Upper lobe of left lung (tissue), 6 donors: ENCODE data around the gene KATNB1. TPM values are rescaled to one million over a fixed set of nuclear protein-coding genes. Genes with fewer than 3 reads are reported as not detected.

ENCODE experiments used
- ATAC-seq, 2 donors: fragments of 200-7000 bp; cut with Tn5 transposase; one replicate each; pipeline ENCODE4 v1.9.1; 2022; ENCODE audit warnings: mild to moderate bottlenecking in 2 of 2, moderate library complexity in 2 of 2; ENCODE audit not compliant: low FRiP score in 2 of 2
- DNase-seq, 2 donors: peaks; one replicate each; pipeline ENCODE4 v3.0.0-alpha.2; 2019 to 2020
- H3K27ac ChIP-seq, 4 donors: fragments of 200-600 bp; sonication (generic); one replicate each; pipeline ENCODE4 v1.5.1; 2016 to 2019
- H3K27me3 ChIP-seq, 4 donors: fragments of 200-600 bp; sonication (generic); one replicate each; pipeline ENCODE4 v1.5.1; 2017 to 2019
- H3K36me3 ChIP-seq, 4 donors: fragments of 200-600 bp; sonication (generic); one replicate each; pipeline ENCODE4 v1.5.1; 2016 to 2019
- H3K4me1 ChIP-seq, 4 donors: fragments of 200-600 bp; sonication (generic); one replicate each; pipeline ENCODE4 v1.5.1; 2018 to 2019
- H3K4me3 ChIP-seq, 4 donors: fragments of 200-600 bp; sonication (generic); one replicate each; pipeline ENCODE4 v1.5.1; 2017 to 2019; ENCODE audit warnings: mild to moderate bottlenecking in 2 of 4, moderate library complexity in 1 of 4
- H3K9me3 ChIP-seq, 4 donors: fragments of 200-600 bp; sonication (generic); one replicate each; pipeline ENCODE4 v1.5.1; 2018 to 2019
- CTCF ChIP-seq, 6 experiments: fragments of 450-650 bp in 4 of 6; fragments of 200-600 bp in 2 of 6; sonication (generic) in 2 of 6; IDR thresholded peaks; one replicate each; pipeline ENCODE4 v1.5.1; 2016 to 2019; ENCODE audit warnings: antibody characterized with exemption in 6 of 6
- EP300 ChIP-seq, 4 donors: sonication (generic); formaldehyde crosslinking; IDR thresholded peaks; one replicate each; pipeline ENCODE4 v1.5.1; 2017; ENCODE audit warnings: antibody characterized with exemption in 4 of 4, control low read depth in 2 of 4
- POLR2A ChIP-seq, 4 donors: fragments of 450-650 bp; IDR thresholded peaks; one replicate each; pipeline ENCODE4 v1.5.1; 2016 to 2017; ENCODE audit warnings: antibody characterized with exemption in 4 of 4, mild to moderate bottlenecking in 2 of 4
- POLR2AphosphoS5 ChIP-seq, 2 donors: sonication (generic); formaldehyde crosslinking; IDR thresholded peaks; one replicate each; pipeline ENCODE4 v1.5.1; 2017; ENCODE audit warnings: antibody characterized with exemption in 2 of 2
- WGBS, 2 donors: methylation state at CpG; one replicate each; pipeline ENCODE4 v1.1.5; 2017 to 2018; 5-methylcytosine and 5-hydroxymethylcytosine counted together
- total RNA-seq, 6 donors: library from RNA; depleted of rRNA in 4 of 6; stranded (reverse); fragments of >200 nt in 4 of 6; gene quantifications; one replicate each; pipeline versions ENCODE4 v1.1.0 to v1.2.1, GENCODE V29; 2016 to 2021
- donor health status: DM: no; HTN: no; CAD: no; lungs with moderate emphysema.
- donor health status: DM: no; HTN: yes; CAD: no; lungs with severe emphysema.

The KATNB1 gene
- total RNA-seq, 6 donors from 2014 or later = 19.6 to 26.6 (median 21.5) TPM

- WGBS, 2 donors = 88 to 95% methylated on average over 6 of the region's 6 CpGs
- ATAC-seq = no peak
- TF ChIP-seq POLR2A (IDR thresholded peaks at IDR 0.05) (no peak), CTCF (IDR thresholded peaks at IDR 0.05) (no peak), POLR2AphosphoS5 (IDR thresholded peaks at IDR 0.05) (no peak), EP300 (IDR thresholded peaks at IDR 0.05) (no peak)
- Histone ChIP-seq H3K27ac (no peak overlapping the region), H3K4me1 (no peaks in the 10 kb centered on the region), H3K4me3 (no peak overlapping the region), H3K9me3 (no peaks in the 10 kb centered on the region), H3K36me3 (no peaks in the 10 kb centered on the region), H3K27me3 (no peaks in the 10 kb centered on the region)
- no peak for DNase-seq
Measured at GRCh38 chr16:57714047-57714446, 21.5 kb upstream of the KATNB1 start.

DNA sequence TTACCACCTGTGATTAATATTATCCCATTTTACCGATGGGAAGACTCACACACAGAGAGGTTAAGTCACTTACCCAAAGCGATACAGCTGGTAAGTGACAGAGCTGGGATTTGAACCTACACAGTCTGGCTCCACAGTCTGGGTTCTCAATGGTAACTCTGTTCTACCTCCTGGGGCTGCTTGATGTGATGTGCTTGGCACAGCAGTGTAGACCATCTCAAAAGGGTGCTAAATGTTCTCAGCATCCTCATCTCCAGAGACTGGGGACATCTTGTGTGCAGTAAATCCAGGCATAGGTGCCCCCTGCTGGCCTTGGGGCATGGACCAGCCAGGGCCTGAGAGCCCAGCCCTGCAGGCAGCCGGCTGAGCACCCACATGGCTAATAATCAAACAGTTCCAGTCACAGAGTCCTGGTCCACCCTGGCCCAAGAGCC is 15.4 kb upstream of the KATNB1 start:
- Histone ChIP-seq H3K36me3 (no peaks in the 10 kb centered on the region), H3K9me3 (no peaks in the 10 kb centered on the region), H3K4me1 (no peaks in the 10 kb centered on the region), H3K27ac (no peak overlapping the region), H3K4me3 (no peak overlapping the region), H3K27me3 (no peaks in the 10 kb centered on the region)
- DNase-seq (peak in 1 of 2 donors; percentile 73), ATAC-seq (peak in 1 of 2 donors; percentile 57)
- no peak for TF ChIP-seq POLR2A (IDR thresholded peaks at IDR 0.05)
- TF ChIP-seq CTCF (IDR thresholded peaks at IDR 0.05) = peak; percentile 27 to 62 (median 54)
- 69 to 97% methylated on average over 2 to 3 of the region's 3 CpGs for WGBS, 2 donors

- ATAC-seq = peak in 1 of 2 donors; percentile 23
- Histone ChIP-seq H3K9me3 (no peaks in the 10 kb centered on the region), H3K27ac (no peak overlapping the region), H3K4me1 (no peaks in the 10 kb centered on the region), H3K27me3 (no peaks in the 10 kb centered on the region), H3K4me3 (no peak overlapping the region), H3K36me3 (no peaks in the 10 kb centered on the region)
- DNase-seq = no peak
- 66 to 78% methylated on average over 14 to 17 of the region's 17 CpGs for WGBS, 2 donors
- no peak for TF ChIP-seq CTCF (IDR thresholded peaks at IDR 0.05)
- no peak for TF ChIP-seq POLR2AphosphoS5 (IDR thresholded peaks at IDR 0.05)
- no peak for TF ChIP-seq EP300 (IDR thresholded peaks at IDR 0.05)
- no peak for TF ChIP-seq POLR2A (IDR thresholded peaks at IDR 0.05)
Measured at GRCh38 chr16:57721356-57722209, 14.0 kb upstream of the KATNB1 start.

DNA sequence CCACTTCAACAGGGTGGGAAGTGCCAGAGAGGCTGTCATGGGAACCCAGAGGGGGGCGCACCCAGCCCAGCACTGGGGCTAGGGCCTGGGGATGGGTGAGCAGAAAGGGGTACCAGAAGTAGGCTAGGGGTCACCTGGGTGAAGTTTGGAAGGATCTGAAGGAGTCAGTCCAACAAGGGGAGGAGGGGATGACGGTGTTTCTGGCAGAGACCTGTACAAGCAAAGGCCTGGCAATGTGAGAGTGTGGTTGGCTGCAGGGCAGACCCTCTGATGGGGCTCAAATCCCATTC is 13.4 kb upstream of the KATNB1 start:
- Histone ChIP-seq H3K27ac (no peak overlapping the region), H3K27me3 (no peaks in the 10 kb centered on the region), H3K9me3 (no peaks in the 10 kb centered on the region), H3K4me3 (no peak overlapping the region), H3K36me3 (no peaks in the 10 kb centered on the region), H3K4me1 (no peaks in the 10 kb centered on the region)
- WGBS, 2 donors = 82 to 100% methylated on average over 1 to 2 of the region's 2 CpGs
- ATAC-seq = no peak
- TF ChIP-seq POLR2A (IDR thresholded peaks at IDR 0.05) (no peak), EP300 (IDR thresholded peaks at IDR 0.05) (no peak), CTCF (IDR thresholded peaks at IDR 0.05) (no peak), POLR2AphosphoS5 (IDR thresholded peaks at IDR 0.05) (no peak)
- no peak for DNase-seq

GRCh38 chr16:57722651-57723050 is 12.9 kb upstream of the KATNB1 start:
- no peak for TF ChIP-seq CTCF (IDR thresholded peaks at IDR 0.05)
- no peak for TF ChIP-seq POLR2AphosphoS5 (IDR thresholded peaks at IDR 0.05)
- no peak for TF ChIP-seq POLR2A (IDR thresholded peaks at IDR 0.05)
- no peak for TF ChIP-seq EP300 (IDR thresholded peaks at IDR 0.05)
- 77 to 82% methylated on average over 9 to 10 of the region's 11 CpGs for WGBS, 2 donors
- DNase-seq = no peak

More at GRCh38 chr16:57722651-57723050, 12.9 kb upstream of the KATNB1 start:
- no peaks in the 10 kb centered on the region for H3K9me3 ChIP-seq
- no peak for ATAC-seq
- H3K27me3 ChIP-seq = no peaks in the 10 kb centered on the region
- no peak overlapping the region for H3K27ac ChIP-seq
- H3K4me1 ChIP-seq = no peaks in the 10 kb centered on the region
- no peak overlapping the region for H3K4me3 ChIP-seq
- H3K36me3 ChIP-seq = no peaks in the 10 kb centered on the region
